Effector memory CD4-positive, alpha-beta T cell (primary cell): ENCODE measurements around the gene ZNF567.
"Not testable (repeated sequence)": the region's sequence is repeated elsewhere in the genome, so short reads cannot be mapped to it uniquely, and the experiment has no call there.

ENCODE experiments used
- DNase-seq, 3 donors: peaks; one replicate each; pipeline ENCODE4 v3.0.0-alpha.2; 2020
- H3K27ac ChIP-seq: 2 replicates; pipeline ENCODE4 v1.7.0; 2013; ENCODE audit warnings: mild to moderate bottlenecking, low read length, moderate library complexity; ENCODE audit not compliant: insufficient read depth, poor library complexity, severe bottlenecking
- H3K27me3 ChIP-seq: replicated peaks from 2 replicates; pipeline ENCODE4 v1.7.0; 2013; ENCODE audit warnings: mild to moderate bottlenecking, low read length; ENCODE audit not compliant: insufficient read depth, control insufficient read depth, poor library complexity, severe bottlenecking
- H3K36me3 ChIP-seq: 2 replicates; pipeline ENCODE4 v1.7.0; 2013; ENCODE audit warnings: mild to moderate bottlenecking, low read length, moderate library complexity; ENCODE audit not compliant: control insufficient read depth, insufficient read depth
- H3K4me1 ChIP-seq: 2 replicates; pipeline ENCODE4 v1.7.0; 2013; ENCODE audit warnings: low read length, mild to moderate bottlenecking; ENCODE audit not compliant: control insufficient read depth, insufficient read depth, poor library complexity, severe bottlenecking
- H3K4me3 ChIP-seq: 2 replicates; pipeline ENCODE4 v1.7.0; 2013; ENCODE audit warnings: low read length, low read depth, mild to moderate bottlenecking; ENCODE audit not compliant: insufficient read depth, poor library complexity, severe bottlenecking
- H3K9me3 ChIP-seq: 2 replicates; pipeline ENCODE4 v1.7.0; 2013; ENCODE audit warnings: mild to moderate bottlenecking, low read length, moderate library complexity; ENCODE audit not compliant: control insufficient read depth

Gene ZNF567

GRCh38 chr19:36686365-36687213, 823 bp upstream of the ZNF567 start:
- DNase-seq: no peak
- H3K27me3 ChIP-seq: no peaks in the 10 kb centered on the region
- H3K4me1 ChIP-seq: peaks cover 8% of the 10 kb centered on the region
- H3K27ac ChIP-seq: peak overlapping the region; percentile 67
- H3K36me3 ChIP-seq: peaks cover 28% of the 10 kb centered on the region
- H3K9me3 ChIP-seq: no peaks in the 10 kb centered on the region
- H3K4me3 ChIP-seq: peak overlapping the region; percentile 68

- Histone ChIP-seq H3K27ac (no peak overlapping the region), H3K36me3 (peaks cover 39% of the 10 kb centered on the region), H3K27me3 (no peaks in the 10 kb centered on the region), H3K9me3 (no peaks in the 10 kb centered on the region), H3K4me3 (peak overlapping the region; percentile 68), H3K4me1 (peaks cover 8% of the 10 kb centered on the region)
- DNase-seq: no peak
Observed at GRCh38 chr19:36688058-36688457, 646 bp downstream of the ZNF567 start.

- Histone ChIP-seq H3K27ac (no peak overlapping the region), H3K9me3 (peaks cover 50% of the 10 kb centered on the region), H3K27me3 (no peaks in the 10 kb centered on the region), H3K4me3 (no peak overlapping the region), H3K4me1 (no peaks in the 10 kb centered on the region), H3K36me3 (peaks cover 30% of the 10 kb centered on the region)
- no peak for DNase-seq
Observed at GRCh38 chr19:36707134-36707533, 19.7 kb downstream of the ZNF567 start.

GRCh38 chr19:36709423-36709822, 22.0 kb downstream of the ZNF567 start:
- no peak for DNase-seq
- Histone ChIP-seq H3K4me1 (no peaks in the 10 kb centered on the region), H3K36me3 (peaks cover 50% of the 10 kb centered on the region), H3K9me3 (peaks cover 61% of the 10 kb centered on the region), H3K27ac (no peak overlapping the region), H3K4me3 (no peak overlapping the region), H3K27me3 (no peaks in the 10 kb centered on the region)

GRCh38 chr19:36719687-36720556, 32.5 kb downstream of the ZNF567 start:
- H3K27ac ChIP-seq: no peak overlapping the region
- peaks cover 70% of the 10 kb centered on the region for H3K9me3 ChIP-seq
- no peaks in the 10 kb centered on the region for H3K4me1 ChIP-seq
- H3K36me3 ChIP-seq: peaks cover 47% of the 10 kb centered on the region
- no peak overlapping the region for H3K4me3 ChIP-seq
- no peak for DNase-seq
- no peaks in the 10 kb centered on the region for H3K27me3 ChIP-seq

DNA sequence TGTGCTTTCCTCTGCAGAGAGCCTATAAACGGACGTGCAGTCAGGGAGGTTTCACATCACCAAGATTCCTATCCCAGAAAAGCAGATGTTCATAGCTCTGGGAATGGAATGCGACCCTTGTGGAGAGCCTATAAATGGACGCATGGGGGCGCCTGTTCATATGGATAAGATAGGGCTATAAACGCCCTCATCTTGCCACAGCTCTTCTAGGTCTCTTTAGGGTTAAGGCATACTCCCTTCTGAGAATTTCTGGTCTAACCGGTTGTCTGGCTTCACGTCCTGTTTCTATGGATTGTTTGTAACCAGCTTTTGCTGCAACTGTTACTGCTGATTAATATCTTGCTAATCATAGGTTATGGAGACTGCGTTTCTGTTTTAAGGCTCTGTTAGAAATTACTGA, 48.8 kb downstream of the ZNF567 start:
- not testable (repeated sequence) for DNase-seq, H3K27ac ChIP-seq, H3K4me1 ChIP-seq, H3K27me3 ChIP-seq, H3K36me3 ChIP-seq, H3K4me3 ChIP-seq
- H3K9me3 ChIP-seq: peaks cover 51% of the 10 kb centered on the region

DNA sequence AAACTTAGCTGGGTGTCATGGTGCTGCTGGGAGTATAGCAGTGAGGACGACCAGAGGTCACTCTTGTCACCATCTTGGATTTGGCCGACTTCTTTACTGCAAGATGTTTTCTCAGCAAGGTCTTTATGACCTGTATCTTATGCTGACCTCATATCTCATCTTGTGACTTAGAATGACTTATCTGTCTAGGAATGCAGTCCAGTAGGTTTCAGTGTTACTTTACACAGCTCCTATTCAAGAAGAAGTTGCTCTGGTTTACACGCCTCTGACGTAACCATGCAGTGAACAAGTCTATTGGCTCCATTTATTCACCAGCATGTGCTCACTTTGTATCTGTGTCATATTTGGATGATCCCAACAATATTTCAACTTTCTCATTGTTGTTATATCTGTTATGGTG, 58.5 kb downstream of the ZNF567 start:
- Histone ChIP-seq H3K9me3 (peaks cover 55% of the 10 kb centered on the region), H3K4me1 (no peaks in the 10 kb centered on the region), H3K36me3 (peaks cover 12% of the 10 kb centered on the region), H3K27ac (no peak overlapping the region), H3K27me3 (no peaks in the 10 kb centered on the region), H3K4me3 (no peak overlapping the region)
- no peak for DNase-seq

GRCh38 chr19:36747750-36748149, 60.3 kb downstream of the ZNF567 start:
- Histone ChIP-seq H3K9me3 (peaks cover 65% of the 10 kb centered on the region), H3K4me1 (no peaks in the 10 kb centered on the region), H3K27ac (no peak overlapping the region), H3K27me3 (no peaks in the 10 kb centered on the region), H3K36me3 (peaks cover 25% of the 10 kb centered on the region), H3K4me3 (no peak overlapping the region)
- no peak for DNase-seq

- peaks cover 34% of the 10 kb centered on the region for H3K36me3 ChIP-seq
- H3K9me3 ChIP-seq: peaks cover 69% of the 10 kb centered on the region
- no peaks in the 10 kb centered on the region for H3K4me1 ChIP-seq
- no peak overlapping the region for H3K27ac ChIP-seq
- no peak overlapping the region for H3K4me3 ChIP-seq
- DNase-seq: no peak
- no peaks in the 10 kb centered on the region for H3K27me3 ChIP-seq
Observed at GRCh38 chr19:36748431-36749275, 61.2 kb downstream of the ZNF567 start.
